ENCODE data around the gene BAIAP2. TPM values are rescaled to one million over a fixed set of nuclear protein-coding genes. Genes with fewer than 3 reads are reported as not detected.

BAIAP2 gene
- total RNA-seq, 1 donor from 2014 or later, result 7.3 TPM

DNA sequence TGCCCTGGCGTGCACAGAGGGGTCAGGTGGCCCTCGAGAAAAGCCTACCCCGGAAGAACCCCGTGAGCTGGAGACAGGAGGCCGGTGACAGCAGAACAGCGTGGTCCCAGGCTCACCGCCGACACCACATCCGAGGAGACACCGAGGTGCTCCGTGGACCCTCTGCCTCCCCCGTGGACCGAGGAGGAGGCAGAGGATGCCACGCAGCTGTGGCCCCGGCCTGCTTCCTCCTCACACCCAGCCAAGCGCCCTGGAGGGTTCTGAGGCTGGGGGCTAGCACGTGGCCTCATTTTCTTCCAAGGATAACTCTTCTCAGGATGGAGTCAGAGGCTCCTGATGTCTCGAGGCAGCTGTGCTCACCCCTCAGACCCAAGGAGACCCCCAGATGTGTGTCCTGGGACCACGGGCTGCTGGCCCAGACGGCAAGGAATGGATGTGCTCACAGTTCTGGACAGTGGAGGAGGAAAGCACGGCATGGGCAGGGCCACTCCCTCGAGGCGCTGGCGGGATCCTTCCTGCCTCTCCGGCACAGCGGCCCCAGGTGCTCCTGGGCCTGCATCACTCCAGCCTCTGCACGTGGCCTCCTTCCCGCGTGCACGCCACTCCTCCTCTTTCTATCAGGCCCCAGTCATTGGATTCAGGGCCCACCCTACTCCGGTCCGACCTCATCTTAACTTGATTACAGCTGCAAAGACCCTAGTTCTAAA, 125.9 kb downstream of the BAIAP2 start:
- Histone ChIP-seq H3K27ac (ENCODE audit: low read depth, low read length) (no peak overlapping the region), H3K4me3 (ENCODE audit: low read length in 3 of 3) (no peak overlapping the region), H3K9me3 (ENCODE audit: control insufficient read depth in 3 of 3, low read length in 3 of 3) (no peaks in the 10 kb centered on the region), H3K27me3 (ENCODE audit: control insufficient read depth in 3 of 3, insufficient read depth in 3 of 3, low read length in 3 of 3) (peaks cover 15 to 43% (median 25%) of the 10 kb centered on the region in 3 donors), H3K36me3 (ENCODE audit: control insufficient read depth in 3 of 3, insufficient read depth in 3 of 3, low read length in 3 of 3) (no peaks in the 10 kb centered on the region), H3K9ac (ENCODE audit: low read depth in 1 of 3, low read length in 3 of 3) (no peak overlapping the region), H3K4me1 (ENCODE audit: control insufficient read depth in 3 of 3, insufficient read depth in 3 of 3, low read length in 3 of 3) (peaks cover 0 to 6% (median 0%) of the 10 kb centered on the region in 3 donors)

DNA sequence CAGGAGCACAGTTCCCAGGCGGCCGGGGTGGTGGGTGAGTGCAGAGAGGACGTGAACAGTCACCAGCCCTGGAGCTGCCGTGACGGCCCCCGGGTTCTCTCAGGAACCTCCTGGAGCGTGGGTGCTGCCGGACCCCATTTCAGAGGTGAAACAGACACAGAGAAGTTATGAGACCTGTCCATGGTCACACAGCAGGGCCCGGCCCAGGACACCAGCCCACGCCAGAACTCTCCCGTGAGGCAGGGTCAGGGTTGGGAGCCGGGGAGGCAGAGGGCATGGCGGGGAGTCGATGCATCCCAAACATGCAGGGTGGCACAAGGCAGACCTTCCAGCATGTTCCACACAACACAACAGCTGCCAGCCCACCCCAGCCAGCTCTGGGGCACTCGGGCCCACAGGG, 126.6 kb downstream of the BAIAP2 start:
- Histone ChIP-seq H3K27me3 (ENCODE audit: control insufficient read depth in 3 of 3, insufficient read depth in 3 of 3, low read length in 3 of 3) (peaks cover 16 to 44% (median 27%) of the 10 kb centered on the region in 3 donors), H3K9me3 (ENCODE audit: control insufficient read depth in 3 of 3, low read length in 3 of 3) (no peaks in the 10 kb centered on the region), H3K4me3 (ENCODE audit: low read length in 3 of 3) (no peak overlapping the region), H3K9ac (ENCODE audit: low read depth in 1 of 3, low read length in 3 of 3) (no peak overlapping the region), H3K36me3 (ENCODE audit: control insufficient read depth in 3 of 3, insufficient read depth in 3 of 3, low read length in 3 of 3) (no peaks in the 10 kb centered on the region), H3K27ac (ENCODE audit: low read depth, low read length) (no peak overlapping the region), H3K4me1 (ENCODE audit: control insufficient read depth in 3 of 3, insufficient read depth in 3 of 3, low read length in 3 of 3) (peaks cover 0 to 6% (median 0%) of the 10 kb centered on the region in 3 donors)

DNA sequence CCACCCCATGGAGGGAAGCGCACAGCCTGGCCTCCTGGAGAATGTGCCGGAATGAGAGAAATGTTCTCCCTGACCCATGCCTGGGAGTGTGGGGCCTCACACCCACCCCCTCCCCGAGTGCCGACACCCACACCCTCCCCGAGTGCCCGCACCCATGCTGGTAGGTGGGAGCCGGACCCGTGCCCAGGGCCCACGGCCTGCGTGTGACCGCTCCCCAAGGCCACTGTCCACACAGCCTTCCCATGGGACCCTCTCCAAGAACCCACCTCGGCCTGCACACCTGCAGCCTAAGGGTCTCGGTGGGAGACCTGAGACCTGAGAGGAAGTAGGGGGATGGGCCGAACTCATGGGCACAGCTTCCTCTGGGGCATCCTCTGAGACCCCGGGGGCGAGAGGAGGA, 127.0 kb downstream of the BAIAP2 start:
- Histone ChIP-seq H3K36me3 (ENCODE audit: control insufficient read depth in 3 of 3, insufficient read depth in 3 of 3, low read length in 3 of 3) (no peaks in the 10 kb centered on the region), H3K27ac (ENCODE audit: low read depth, low read length) (no peak overlapping the region), H3K9ac (ENCODE audit: low read depth in 1 of 3, low read length in 3 of 3) (no peak overlapping the region), H3K4me3 (ENCODE audit: low read length in 3 of 3) (no peak overlapping the region), H3K9me3 (ENCODE audit: control insufficient read depth in 3 of 3, low read length in 3 of 3) (no peaks in the 10 kb centered on the region), H3K4me1 (ENCODE audit: control insufficient read depth in 3 of 3, insufficient read depth in 3 of 3, low read length in 3 of 3) (peaks cover 0 to 6% (median 0%) of the 10 kb centered on the region in 3 donors), H3K27me3 (ENCODE audit: control insufficient read depth in 3 of 3, insufficient read depth in 3 of 3, low read length in 3 of 3) (peaks cover 20 to 48% (median 31%) of the 10 kb centered on the region in 3 donors)

DNA sequence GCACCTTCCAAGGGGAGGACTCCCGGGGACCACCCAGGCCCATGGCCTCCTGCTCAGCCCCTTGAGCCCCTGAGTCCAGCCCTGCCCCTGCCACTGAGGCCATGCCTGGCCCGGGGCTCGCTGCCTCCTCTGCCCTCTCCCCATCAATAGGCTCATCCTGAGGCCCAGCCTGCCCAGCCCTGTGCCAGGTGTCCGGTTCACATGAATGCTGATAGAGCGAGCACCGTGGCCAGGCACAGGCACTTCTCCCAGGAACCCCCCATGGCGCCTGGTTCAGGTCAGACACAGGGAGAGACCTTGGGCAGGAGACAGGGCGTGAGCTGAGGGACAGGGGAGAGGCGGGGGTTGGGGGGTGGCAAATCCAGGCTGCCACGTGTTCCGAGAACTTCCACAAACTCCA, 127.5 kb downstream of the BAIAP2 start:
- no peak overlapping the region for H3K4me3 ChIP-seq (ENCODE audit: low read length in 3 of 3)
- peaks cover 0 to 6% (median 0%) of the 10 kb centered on the region in 3 donors for H3K4me1 ChIP-seq (ENCODE audit: control insufficient read depth in 3 of 3, insufficient read depth in 3 of 3, low read length in 3 of 3)
- no peaks in the 10 kb centered on the region for H3K36me3 ChIP-seq (ENCODE audit: control insufficient read depth in 3 of 3, insufficient read depth in 3 of 3, low read length in 3 of 3)

DNA sequence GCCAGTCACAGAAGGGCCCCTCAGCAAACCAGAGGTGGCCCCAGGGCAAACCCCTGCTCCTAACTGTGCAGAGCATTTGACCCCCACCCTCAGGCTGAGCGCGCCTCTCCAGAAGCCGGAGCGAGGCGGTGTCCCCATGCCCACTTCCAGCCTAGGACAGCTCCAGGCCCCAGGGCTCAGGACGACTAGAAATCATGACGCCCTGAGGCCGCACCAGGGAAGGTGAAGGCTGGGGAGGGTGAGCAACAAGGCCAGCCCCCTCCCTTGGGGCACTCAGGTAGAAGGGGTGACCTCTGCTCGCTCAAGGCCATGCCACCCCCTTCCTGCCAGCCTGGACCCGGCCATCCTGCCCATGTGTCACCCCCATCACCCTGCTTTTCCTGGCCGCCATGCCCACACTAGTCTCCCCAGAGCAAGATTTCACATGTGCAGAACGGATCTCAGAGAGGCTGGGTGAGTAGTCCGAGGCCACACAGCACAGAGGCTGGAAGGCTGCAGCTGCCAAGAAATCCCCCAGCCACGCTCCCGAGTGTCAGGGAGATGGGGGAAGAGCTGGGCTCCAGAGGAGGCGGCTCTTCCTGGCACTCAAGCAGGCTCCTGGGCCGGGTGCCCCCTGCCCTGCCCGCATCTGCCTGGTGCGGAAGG, 128.2 kb downstream of the BAIAP2 start:
- Histone ChIP-seq H3K4me3 (ENCODE audit: low read length in 3 of 3) (no peak overlapping the region), H3K9ac (ENCODE audit: low read depth in 1 of 3, low read length in 3 of 3) (no peak overlapping the region), H3K27ac (ENCODE audit: low read depth, low read length) (no peak overlapping the region), H3K4me1 (ENCODE audit: control insufficient read depth in 3 of 3, insufficient read depth in 3 of 3, low read length in 3 of 3) (peaks cover 0 to 6% (median 0%) of the 10 kb centered on the region in 3 donors), H3K36me3 (ENCODE audit: control insufficient read depth in 3 of 3, insufficient read depth in 3 of 3, low read length in 3 of 3) (no peaks in the 10 kb centered on the region), H3K9me3 (ENCODE audit: control insufficient read depth in 3 of 3, low read length in 3 of 3) (no peaks in the 10 kb centered on the region), H3K27me3 (ENCODE audit: control insufficient read depth in 3 of 3, insufficient read depth in 3 of 3, low read length in 3 of 3) (peaks cover 32 to 56% (median 43%) of the 10 kb centered on the region in 3 donors)

More for the DNA sequence above, 127.5 kb downstream of the BAIAP2 start:
- no peak overlapping the region for H3K27ac ChIP-seq (ENCODE audit: low read depth, low read length)
- H3K9ac ChIP-seq (ENCODE audit: low read depth in 1 of 3, low read length in 3 of 3), result no peak overlapping the region
- H3K27me3 ChIP-seq (ENCODE audit: control insufficient read depth in 3 of 3, insufficient read depth in 3 of 3, low read length in 3 of 3), result peaks cover 26 to 49% (median 36%) of the 10 kb centered on the region in 3 donors
- no peaks in the 10 kb centered on the region for H3K9me3 ChIP-seq (ENCODE audit: control insufficient read depth in 3 of 3, low read length in 3 of 3)

DNA sequence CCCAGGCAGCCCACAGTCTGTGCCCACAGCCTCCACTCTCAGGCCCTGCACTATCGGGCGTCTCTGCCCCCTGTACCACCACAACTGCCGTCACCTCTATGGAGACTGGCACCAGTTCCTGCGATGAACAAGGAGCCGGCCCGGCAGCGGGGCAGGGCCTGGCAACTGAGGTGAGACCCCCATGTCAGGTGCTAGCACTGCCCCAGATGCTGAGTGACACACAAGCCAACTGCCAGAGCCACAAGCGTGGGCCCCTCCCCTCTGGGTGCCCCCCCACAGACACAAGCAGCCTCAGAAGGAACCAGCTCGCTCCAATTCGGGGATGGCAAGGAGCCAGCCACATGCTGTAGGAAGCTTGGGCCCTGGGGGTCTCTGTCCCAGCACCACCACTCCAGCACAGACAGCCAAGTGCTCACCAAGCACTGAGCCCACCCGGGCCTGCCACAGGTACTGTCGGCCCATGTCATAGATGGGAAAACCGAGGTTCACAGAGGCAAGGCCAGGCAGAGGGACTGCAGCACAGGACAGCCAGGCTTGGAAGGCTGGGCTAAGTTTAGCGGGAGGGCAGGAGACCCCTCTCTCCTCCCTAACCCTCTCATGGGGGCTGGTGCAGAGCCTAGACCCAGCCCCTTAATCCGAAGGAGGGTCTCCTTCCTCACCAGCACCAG, 128.9 kb downstream of the BAIAP2 start:
- Histone ChIP-seq H3K4me3 (ENCODE audit: low read length in 3 of 3) (no peak overlapping the region), H3K9ac (ENCODE audit: low read depth in 1 of 3, low read length in 3 of 3) (no peak overlapping the region), H3K27me3 (ENCODE audit: control insufficient read depth in 3 of 3, insufficient read depth in 3 of 3, low read length in 3 of 3) (peaks cover 32 to 54% (median 43%) of the 10 kb centered on the region in 3 donors), H3K9me3 (ENCODE audit: control insufficient read depth in 3 of 3, low read length in 3 of 3) (no peaks in the 10 kb centered on the region), H3K4me1 (ENCODE audit: control insufficient read depth in 3 of 3, insufficient read depth in 3 of 3, low read length in 3 of 3) (peaks cover 0 to 6% (median 0%) of the 10 kb centered on the region in 3 donors), H3K36me3 (ENCODE audit: control insufficient read depth in 3 of 3, insufficient read depth in 3 of 3, low read length in 3 of 3) (no peaks in the 10 kb centered on the region), H3K27ac (ENCODE audit: low read depth, low read length) (no peak overlapping the region)

DNA sequence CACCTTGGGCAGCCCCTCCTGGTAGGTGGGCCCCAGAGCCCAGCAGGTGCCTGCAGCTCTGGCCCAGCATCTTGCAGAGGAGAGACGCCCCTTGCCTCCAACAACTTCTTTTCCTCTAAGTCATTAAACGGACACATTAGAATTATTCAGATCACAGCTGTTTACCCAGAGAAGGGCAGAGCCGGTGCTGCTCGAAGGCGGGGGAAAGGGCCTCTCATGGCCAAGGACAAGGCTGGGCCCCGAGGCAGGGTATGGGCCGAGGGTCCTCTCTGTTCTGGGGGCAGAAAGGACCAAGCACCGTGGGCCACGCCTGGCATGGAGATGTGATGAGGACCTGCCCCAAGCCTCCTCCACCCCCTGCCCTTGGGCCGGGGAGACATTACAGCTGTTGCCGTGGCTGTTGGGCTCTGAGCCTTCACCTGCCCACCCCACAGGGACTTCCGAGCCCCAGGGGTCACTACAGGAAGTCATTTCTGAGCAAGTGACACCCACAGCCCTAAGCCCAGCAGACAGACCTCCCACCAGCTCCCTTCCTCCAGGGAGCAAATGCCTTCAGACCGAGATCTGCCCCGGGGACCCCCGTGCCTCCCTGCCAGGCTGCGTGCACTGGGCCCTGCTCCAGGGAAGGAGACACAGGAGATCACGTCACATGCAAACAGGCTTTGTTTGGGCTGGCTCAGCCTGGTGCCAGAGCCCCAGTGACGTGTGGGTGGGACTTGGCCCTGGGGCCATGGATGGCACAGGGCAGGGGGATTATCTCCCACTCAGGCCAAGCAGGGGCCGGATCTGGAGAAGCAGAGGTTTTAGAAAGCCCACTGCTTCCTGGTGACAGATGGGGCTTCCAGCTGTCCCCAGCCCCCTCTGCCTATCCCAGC, 129.7 kb downstream of the BAIAP2 start:
- H3K27me3 ChIP-seq (ENCODE audit: control insufficient read depth in 3 of 3, insufficient read depth in 3 of 3, low read length in 3 of 3), result peaks cover 32 to 54% (median 41%) of the 10 kb centered on the region in 3 donors
- H3K4me3 ChIP-seq (ENCODE audit: low read length in 3 of 3), result no peak overlapping the region
- H3K36me3 ChIP-seq (ENCODE audit: control insufficient read depth in 3 of 3, insufficient read depth in 3 of 3, low read length in 3 of 3), result no peaks in the 10 kb centered on the region
- H3K9me3 ChIP-seq (ENCODE audit: control insufficient read depth in 3 of 3, low read length in 3 of 3), result no peaks in the 10 kb centered on the region
- no peak overlapping the region for H3K27ac ChIP-seq (ENCODE audit: low read depth, low read length)
- H3K4me1 ChIP-seq (ENCODE audit: control insufficient read depth in 3 of 3, insufficient read depth in 3 of 3, low read length in 3 of 3), result peaks cover 0 to 6% (median 0%) of the 10 kb centered on the region in 3 donors
- H3K9ac ChIP-seq (ENCODE audit: low read depth in 1 of 3, low read length in 3 of 3), result no peak overlapping the region

DNA sequence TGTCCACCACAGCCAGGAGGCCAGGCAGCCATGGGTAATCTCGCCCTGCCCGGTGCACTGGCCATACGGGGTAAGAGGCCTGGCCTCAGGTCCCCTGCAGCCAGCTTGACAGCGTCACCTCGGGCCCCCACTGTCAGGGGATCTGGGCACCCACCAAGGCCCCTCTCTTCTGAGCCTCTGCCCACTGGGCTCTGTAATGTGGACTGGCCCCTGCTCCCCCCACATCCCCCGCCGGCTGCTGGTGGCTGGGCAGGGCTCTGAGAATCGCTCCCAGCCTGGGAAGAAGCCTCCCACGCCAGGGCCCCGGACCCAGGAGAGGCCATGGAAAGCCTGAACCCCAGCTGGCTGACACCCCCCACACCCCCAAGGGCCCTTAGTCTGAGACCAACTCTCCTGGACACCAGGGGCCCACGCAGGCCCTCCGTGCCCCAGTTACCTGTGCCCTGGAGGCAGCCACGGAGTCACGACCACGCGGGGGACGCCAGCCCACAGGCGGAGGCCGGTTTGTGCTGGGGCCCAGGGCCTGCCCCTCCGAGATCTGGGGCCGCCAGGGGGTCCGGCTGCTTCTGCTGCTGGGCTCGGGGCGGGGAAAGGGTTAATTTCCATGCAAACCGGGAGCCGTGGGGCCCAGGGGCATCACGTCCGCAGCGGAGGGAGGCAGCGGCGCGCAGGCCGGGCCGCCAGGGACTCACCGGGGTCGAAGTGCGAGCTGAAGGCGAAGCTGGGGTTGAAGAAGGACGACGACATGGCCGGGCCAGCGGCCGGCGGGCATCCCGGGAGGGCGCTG, 130.5 kb downstream of the BAIAP2 start, which contains the start of gene PVALEF:
PVALEF (plus strand) TSS at position 262 of the 787 bp plus-strand sequence. CDS start 15,720 bp downstream, outside the sequence.
- no peaks in the 10 kb centered on the region for H3K9me3 ChIP-seq (ENCODE audit: control insufficient read depth in 3 of 3, low read length in 3 of 3)
- peaks cover 37 to 57% (median 38%) of the 10 kb centered on the region in 3 donors for H3K27me3 ChIP-seq (ENCODE audit: control insufficient read depth in 3 of 3, insufficient read depth in 3 of 3, low read length in 3 of 3)
- H3K36me3 ChIP-seq (ENCODE audit: control insufficient read depth in 3 of 3, insufficient read depth in 3 of 3, low read length in 3 of 3), result no peaks in the 10 kb centered on the region
- H3K4me1 ChIP-seq (ENCODE audit: control insufficient read depth in 3 of 3, insufficient read depth in 3 of 3, low read length in 3 of 3), result peaks cover 0 to 6% (median 0%) of the 10 kb centered on the region in 3 donors
- no peak within 1 kb of the TSS for H3K9ac ChIP-seq (ENCODE audit: low read depth in 1 of 3, low read length in 3 of 3)
- H3K27ac ChIP-seq (ENCODE audit: low read depth, low read length), result no peak within 1 kb of the TSS
- H3K4me3 ChIP-seq (ENCODE audit: low read length in 3 of 3), result no peak within 1 kb of the TSS

Measured in skeletal muscle tissue (tissue), 4 donors.